ENCODE data around the gene DLG3. TPM values are rescaled to one million over a fixed set of nuclear protein-coding genes. Genes with fewer than 3 reads are reported as not detected.

DLG3 gene
- polyA plus RNA-seq, 2 of the 4 experiments (the other 2 are of a cell fraction) = 3.2 to 12.8 TPM

DNA sequence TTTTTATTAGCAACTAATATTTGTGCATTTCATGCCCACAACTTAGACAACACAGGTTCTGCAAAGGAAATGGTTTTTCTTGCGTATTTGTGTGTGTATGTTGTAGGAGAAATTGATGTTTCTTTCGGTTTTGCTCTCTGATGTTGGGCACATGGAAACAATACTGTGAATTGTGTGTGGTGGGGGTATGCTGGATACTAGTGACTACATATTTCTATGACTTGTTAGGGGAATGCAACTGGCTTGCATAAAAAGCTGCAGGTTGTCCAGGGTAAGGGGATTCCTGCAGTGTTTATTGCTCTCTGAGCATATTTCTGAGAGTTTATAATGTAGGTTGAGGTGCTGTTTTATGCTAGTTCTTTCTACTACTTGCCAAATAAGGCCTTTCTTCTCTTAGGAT is 11.6 kb downstream of the DLG3 start:
- Histone ChIP-seq H3K4me3 (no peak overlapping the region), H3K27ac (no peak overlapping the region), H3K9me3 (no peaks in the 10 kb centered on the region), H3K4me2 (no peak overlapping the region), H3K4me1 (0 out of 3 replicates have a peak, but pooled peaks cover 3% of the 10 kb centered on the region)
- ChIA-PET CTCF (interaction anchor here (0.8 kb wide), 1 partner anchor 8 kb away, joined by 5 read pairs; no protein-coding TSS in a partner anchor), POLR2A (no interaction called here)
- 97% methylated on average over 2 of the region's 2 CpGs for WGBS (ENCODE audit: missing lambda C conversion rate)
- ATAC-seq (no peak), FAIRE-seq (no peak), DNase-seq (ENCODE audit: low read depth in 1 of 2, low spot score in 1 of 2) (no peak)
- TF ChIP-seq POLR2AphosphoS2 (conservative IDR thresholded peaks at IDR 0.05; ENCODE audit: low read length) (no peak), RCOR1 (IDR thresholded peaks at IDR 0.05; ENCODE audit: low read depth, low read length) (no peak), EP300 (IDR thresholded peaks at IDR 0.05) (no peak), MYC (IDR thresholded peaks at IDR 0.05; ENCODE audit: borderline replicate concordance, low read length) (no peak), NPAS2 (CRISPR knock-in tag; IDR thresholded peaks at IDR 0.05; ENCODE audit: borderline replicate concordance) (no peak), EHMT2 (IDR thresholded peaks at IDR 0.05; ENCODE audit: low read depth) (no peak), FOSL2 (IDR thresholded peaks at IDR 0.05) (no peak), FOSL2 (CRISPR knock-in tag; IDR thresholded peaks at IDR 0.05) (no peak), RNF2 (IDR thresholded peaks at IDR 0.05; ENCODE audit: borderline replicate concordance, low read depth) (no peak), HOXA7 (CRISPR knock-in tag; IDR thresholded peaks at IDR 0.05) (no peak), MAFK (IDR thresholded peaks at IDR 0.05; ENCODE audit: partially characterized antibody) (no peak), RAD21 (conservative IDR thresholded peaks at IDR 0.05 in 1 of 2, IDR thresholded peaks at IDR 0.05 in 1 of 2) (no peak), RFX5 (IDR thresholded peaks at IDR 0.05) (no peak), HOXB5 (CRISPR knock-in tag; IDR thresholded peaks at IDR 0.05) (no peak), TFCP2L1 (CRISPR knock-in tag; IDR thresholded peaks at IDR 0.05) (no peak), CEBPB (IDR thresholded peaks at IDR 0.05) (no peak), EHF (CRISPR knock-in tag; IDR thresholded peaks at IDR 0.05) (no peak)
- TF ChIP-seq, protein P1, sequence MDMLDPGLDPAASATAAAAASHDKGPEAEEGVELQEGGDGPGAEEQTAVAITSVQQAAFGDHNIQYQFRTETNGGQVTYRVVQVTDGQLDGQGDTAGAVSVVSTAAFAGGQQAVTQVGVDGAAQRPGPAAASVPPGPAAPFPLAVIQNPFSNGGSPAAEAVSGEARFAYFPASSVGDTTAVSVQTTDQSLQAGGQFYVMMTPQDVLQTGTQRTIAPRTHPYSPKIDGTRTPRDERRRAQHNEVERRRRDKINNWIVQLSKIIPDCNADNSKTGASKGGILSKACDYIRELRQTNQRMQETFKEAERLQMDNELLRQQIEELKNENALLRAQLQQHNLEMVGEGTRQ (IDR thresholded peaks at IDR 0.05) = no peak
- TF ChIP-seq, protein P2, sequence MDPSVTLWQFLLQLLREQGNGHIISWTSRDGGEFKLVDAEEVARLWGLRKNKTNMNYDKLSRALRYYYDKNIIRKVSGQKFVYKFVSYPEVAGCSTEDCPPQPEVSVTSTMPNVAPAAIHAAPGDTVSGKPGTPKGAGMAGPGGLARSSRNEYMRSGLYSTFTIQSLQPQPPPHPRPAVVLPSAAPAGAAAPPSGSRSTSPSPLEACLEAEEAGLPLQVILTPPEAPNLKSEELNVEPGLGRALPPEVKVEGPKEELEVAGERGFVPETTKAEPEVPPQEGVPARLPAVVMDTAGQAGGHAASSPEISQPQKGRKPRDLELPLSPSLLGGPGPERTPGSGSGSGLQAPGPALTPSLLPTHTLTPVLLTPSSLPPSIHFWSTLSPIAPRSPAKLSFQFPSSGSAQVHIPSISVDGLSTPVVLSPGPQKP (IDR thresholded peaks at IDR 0.05; ENCODE audit: low read depth, low read length) = no peak
- TF ChIP-seq, protein P3, sequence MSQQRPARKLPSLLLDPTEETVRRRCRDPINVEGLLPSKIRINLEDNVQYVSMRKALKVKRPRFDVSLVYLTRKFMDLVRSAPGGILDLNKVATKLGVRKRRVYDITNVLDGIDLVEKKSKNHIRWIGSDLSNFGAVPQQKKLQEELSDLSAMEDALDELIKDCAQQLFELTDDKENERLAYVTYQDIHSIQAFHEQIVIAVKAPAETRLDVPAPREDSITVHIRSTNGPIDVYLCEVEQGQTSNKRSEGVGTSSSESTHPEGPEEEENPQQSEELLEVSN (IDR thresholded peaks at IDR 0.05; ENCODE audit: borderline replicate concordance, low read depth) = no peak

DNA sequence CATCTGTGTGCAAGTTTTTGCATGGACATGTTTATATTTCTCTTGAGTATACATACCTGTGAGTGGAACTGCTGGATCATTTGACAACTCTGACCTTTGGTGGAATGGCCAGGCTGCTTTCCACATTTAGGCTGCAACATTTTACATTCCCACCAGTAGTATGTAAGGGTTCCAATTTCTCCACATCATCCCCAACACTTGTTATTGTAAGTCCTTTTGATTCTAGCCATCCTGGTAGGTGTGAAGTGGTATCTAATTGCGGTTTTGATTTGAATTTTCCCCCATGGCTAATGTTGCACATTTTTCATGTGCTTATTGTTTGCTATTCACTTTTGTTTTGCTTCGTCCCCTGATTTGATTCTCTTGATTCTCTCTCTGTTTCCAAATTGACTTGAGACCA is 16.4 kb downstream of the DLG3 start:
- POLR2A ChIA-PET = no interaction called here
- Histone ChIP-seq H3K4me2 (no peak overlapping the region), H3K4me3 (no peak overlapping the region), H3K27ac (no peak overlapping the region), H3K4me1 (no peaks in the 10 kb centered on the region), H3K9me3 (no peaks in the 10 kb centered on the region)
- DNase-seq (ENCODE audit: low read depth in 1 of 2, low spot score in 1 of 2) (no peak), FAIRE-seq (peak; percentile 51), ATAC-seq (no peak)
- CTCF ChIA-PET = interaction anchor here (1.6 kb wide), 1 partner anchor 9 kb away, joined by 8 read pairs; no protein-coding TSS in a partner anchor
- no peak for TF ChIP-seq FOSL2 (IDR thresholded peaks at IDR 0.05)
- TF ChIP-seq FOSL2 (CRISPR knock-in tag; IDR thresholded peaks at IDR 0.05) = no peak
- TF ChIP-seq KDM5A (IDR thresholded peaks at IDR 0.05) = no peak
- no peak for TF ChIP-seq POLR2A (IDR thresholded peaks at IDR 0.05; ENCODE audit: low read length)
- TF ChIP-seq TP53 (CRISPR knock-in tag; IDR thresholded peaks at IDR 0.05) = no peak
- no peak for TF ChIP-seq RARB (CRISPR knock-in tag; IDR thresholded peaks at IDR 0.05)
- TF ChIP-seq FOSB (CRISPR knock-in tag; IDR thresholded peaks at IDR 0.05) = no peak
- TF ChIP-seq, protein P4, sequence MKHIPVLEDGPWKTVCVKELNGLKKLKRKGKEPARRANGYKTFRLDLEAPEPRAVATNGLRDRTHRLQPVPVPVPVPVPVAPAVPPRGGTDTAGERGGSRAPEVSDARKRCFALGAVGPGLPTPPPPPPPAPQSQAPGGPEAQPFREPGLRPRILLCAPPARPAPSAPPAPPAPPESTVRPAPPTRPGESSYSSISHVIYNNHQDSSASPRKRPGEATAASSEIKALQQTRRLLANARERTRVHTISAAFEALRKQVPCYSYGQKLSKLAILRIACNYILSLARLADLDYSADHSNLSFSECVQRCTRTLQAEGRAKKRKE (CRISPR knock-in tag; IDR thresholded peaks at IDR 0.05; ENCODE audit: low read depth) = no peak
- 87% methylated on average over 2 of the region's 2 CpGs for WGBS (ENCODE audit: missing lambda C conversion rate)
